ENCODE measurements around the gene RASL10B. TPM values are rescaled to one million over a fixed set of nuclear protein-coding genes. Genes with fewer than 3 reads are reported as not detected.

The RASL10B gene
- total and polyA plus RNA-seq, 2 donors (not counting 1 experiment from before 2014, with no cell fraction given), result 0.78 to 1.5 TPM

- H2AFZ ChIP-seq (ENCODE audit: low read length), result no peak within 1 kb of the TSS
- H3K4me2 ChIP-seq (ENCODE audit: extremely low read depth, insufficient read depth, low read length), result no peak within 1 kb of the TSS
- H3K9me3 ChIP-seq (ENCODE audit: control insufficient read depth, insufficient read depth, low read depth, low read length), result no peaks in the 10 kb centered on the region
Measured at GRCh38 chr17:35752945-35753764, 21.7 kb downstream of the RASL10B start, which contains the start of gene GAS2L2. TSS of gene GAS2L2 (minus strand) at chr17:35753239. CDS start at chr17:35752850, 389 bp downstream.

GRCh38 chr17:35757243-35757642 is 25.8 kb downstream of the RASL10B start:
- Histone ChIP-seq H3K9ac (ENCODE audit: insufficient read depth, low read length) (no peak overlapping the region), H3K27ac (ENCODE audit: insufficient read depth, low read length) (no peak overlapping the region), H2AFZ (ENCODE audit: low read length) (no peak overlapping the region), H3K4me2 (ENCODE audit: extremely low read depth, insufficient read depth, low read length) (no peak overlapping the region), H4K20me1 (ENCODE audit: control insufficient read depth, extremely low read depth, insufficient read depth, low read length) (no peaks in the 10 kb centered on the region), H3K36me3 (ENCODE audit: control insufficient read depth, insufficient read depth, low read length) (no peaks in the 10 kb centered on the region), H3K4me3 (replicated peaks in 1 of 4; ENCODE audit: control extremely low read depth in 1 of 4, insufficient read depth in 1 of 4, low read depth in 3 of 4, low read length in 4 of 4) (no peak overlapping the region), H3K27me3 (ENCODE audit: control insufficient read depth, insufficient read depth, low read length) (peaks cover 9% of the 10 kb centered on the region), H3K9me3 (ENCODE audit: control insufficient read depth, insufficient read depth, low read depth, low read length) (no peaks in the 10 kb centered on the region), H3K79me2 (ENCODE audit: control insufficient read depth, insufficient read depth, low read length) (no peaks in the 10 kb centered on the region), H3K4me1 (ENCODE audit: control insufficient read depth, extremely low read depth, insufficient read depth, low read length) (no peaks in the 10 kb centered on the region)
- DNase-seq (ENCODE audit: low read depth in 2 of 2), result no peak
- TF ChIP-seq EZH2 (IDR thresholded peaks at IDR 0.05; ENCODE audit: low read length, missing control alignments) (no peak), CTCF (conservative IDR thresholded peaks at IDR 0.05 in 1 of 2, IDR thresholded peaks at IDR 0.05 in 1 of 2; ENCODE audit: low read depth in 1 of 2, low read length in 2 of 2) (no peak)

More at GRCh38 chr17:35752945-35753764, 21.7 kb downstream of the RASL10B start, which contains the start of gene GAS2L2:
- DNase-seq (ENCODE audit: low read depth in 2 of 2), result no peak
- Histone ChIP-seq H4K20me1 (ENCODE audit: control insufficient read depth, extremely low read depth, insufficient read depth, low read length) (no peaks in the 10 kb centered on the region), H3K4me3 (replicated peaks in 1 of 4; ENCODE audit: control extremely low read depth in 1 of 4, insufficient read depth in 1 of 4, low read depth in 3 of 4, low read length in 4 of 4) (no peak within 1 kb of the TSS), H3K9ac (ENCODE audit: insufficient read depth, low read length) (no peak within 1 kb of the TSS), H3K27ac (ENCODE audit: insufficient read depth, low read length) (no peak within 1 kb of the TSS), H3K79me2 (ENCODE audit: control insufficient read depth, insufficient read depth, low read length) (no peaks in the 10 kb centered on the region), H3K36me3 (ENCODE audit: control insufficient read depth, insufficient read depth, low read length) (no peaks in the 10 kb centered on the region), H3K4me1 (ENCODE audit: control insufficient read depth, extremely low read depth, insufficient read depth, low read length) (no peaks in the 10 kb centered on the region), H3K27me3 (ENCODE audit: control insufficient read depth, insufficient read depth, low read length) (peaks cover 30% of the 10 kb centered on the region)
- no peak for TF ChIP-seq CTCF (conservative IDR thresholded peaks at IDR 0.05 in 1 of 2, IDR thresholded peaks at IDR 0.05 in 1 of 2; ENCODE audit: low read depth in 1 of 2, low read length in 2 of 2)
- no peak for TF ChIP-seq EZH2 (IDR thresholded peaks at IDR 0.05; ENCODE audit: low read length, missing control alignments)

- Histone ChIP-seq H2AFZ (ENCODE audit: low read length) (no peak within 1 kb of the TSS), H3K27ac (ENCODE audit: insufficient read depth, low read length) (no peak within 1 kb of the TSS), H3K27me3 (ENCODE audit: control insufficient read depth, insufficient read depth, low read length) (peaks cover 11% of the 10 kb centered on the region), H3K4me2 (ENCODE audit: extremely low read depth, insufficient read depth, low read length) (no peak within 1 kb of the TSS), H3K9me3 (ENCODE audit: control insufficient read depth, insufficient read depth, low read depth, low read length) (no peaks in the 10 kb centered on the region), H3K4me3 (replicated peaks in 1 of 4; ENCODE audit: control extremely low read depth in 1 of 4, insufficient read depth in 1 of 4, low read depth in 3 of 4, low read length in 4 of 4) (no peak within 1 kb of the TSS), H3K4me1 (ENCODE audit: control insufficient read depth, extremely low read depth, insufficient read depth, low read length) (peaks cover 7% of the 10 kb centered on the region), H3K36me3 (ENCODE audit: control insufficient read depth, insufficient read depth, low read length) (no peaks in the 10 kb centered on the region), H3K79me2 (ENCODE audit: control insufficient read depth, insufficient read depth, low read length) (no peaks in the 10 kb centered on the region), H3K9ac (ENCODE audit: insufficient read depth, low read length) (no peak within 1 kb of the TSS), H4K20me1 (ENCODE audit: control insufficient read depth, extremely low read depth, insufficient read depth, low read length) (no peaks in the 10 kb centered on the region)
- no peak for TF ChIP-seq CTCF (conservative IDR thresholded peaks at IDR 0.05 in 1 of 2, IDR thresholded peaks at IDR 0.05 in 1 of 2; ENCODE audit: low read depth in 1 of 2, low read length in 2 of 2)
- DNase-seq (ENCODE audit: low read depth in 2 of 2), result no peak
Measured at GRCh38 chr17:35760587-35760986, 29.1 kb downstream of the RASL10B start, which contains the start of gene C17orf50. TSS of gene C17orf50 (plus strand) at chr17:35760887. CDS start at chr17:35760942, 55 bp downstream.
